ENCODE results near the gene HOMER3. TPM values are rescaled to one million over a fixed set of nuclear protein-coding genes. Genes with fewer than 3 reads are reported as not detected.

The HOMER3 gene
- total and polyA plus RNA-seq, 2 donors (not counting 3 experiments of a cell fraction or from before 2014, with no cell fraction given): 139 to 184 TPM

GRCh38 chr19:18989316-18989715, 48.3 kb upstream of the HOMER3 start:
- DNase-seq (ENCODE audit: low read depth, low spot score) (no peak), FAIRE-seq (no peak)
- peaks cover 10 to 12% of the 10 kb centered on the region in 2 experiments for H3K36me3 ChIP-seq (ENCODE audit: control insufficient read depth in 2 of 2, extremely low read depth in 1 of 2, insufficient read depth in 2 of 2, low read length in 2 of 2)
- H3K9me3 ChIP-seq (replicated peaks; ENCODE audit: control insufficient read depth, insufficient read depth, low read length): no peaks in the 10 kb centered on the region
- dilution Hi-C loops (cut with MboI; ENCODE audit: extremely low pct_ligation_motif_present, low sequenced_read_pairs): no loop called here
- H3K27ac ChIP-seq (ENCODE audit: insufficient read depth, low read depth, low read length): no peak overlapping the region
- H3K79me2 ChIP-seq (ENCODE audit: control insufficient read depth, insufficient read depth, low read length): no peaks in the 10 kb centered on the region
- intact Hi-C loops (cut with micrococcal nuclease): loop anchor here (5.0 kb wide), 2 partner anchors 122 to 142 kb away; no protein-coding TSS in a partner anchor
- CTCF ChIA-PET: interaction anchor here (1.2 kb wide), 1 partner anchor 10 kb away, joined by 4 read pairs; no protein-coding TSS in a partner anchor
- BruUV-seq (replicated peaks): no TSS peak
- POLR2A ChIA-PET: no interaction called here
- peaks cover 14% of the 10 kb centered on the region for H3K4me1 ChIP-seq (ENCODE audit: control insufficient read depth, extremely low read depth, insufficient read depth, low read length)
- H2AFZ ChIP-seq (ENCODE audit: low read depth, low read length): no peak overlapping the region
- no peak overlapping the region for H3K4me2 ChIP-seq (ENCODE audit: insufficient read depth, low read length)
- H3K9ac ChIP-seq (replicated peaks; ENCODE audit: extremely low read depth, insufficient read depth, low read length): no peak overlapping the region
- no peaks in the 10 kb centered on the region for H3K9me1 ChIP-seq (replicated peaks; ENCODE audit: control insufficient read depth, extremely low read depth, insufficient read depth, low read length)
- H4K20me1 ChIP-seq (replicated peaks; ENCODE audit: control insufficient read depth, extremely low read depth, insufficient read depth, low read length): no peaks in the 10 kb centered on the region
- H3K4me3 ChIP-seq (replicated peaks in 1 of 3; ENCODE audit: insufficient read depth in 1 of 3, low read depth in 1 of 3, low read length in 3 of 3): no peak overlapping the region
- no peaks in the 10 kb centered on the region for H3K27me3 ChIP-seq (ENCODE audit: control insufficient read depth in 2 of 2, insufficient read depth in 2 of 2, low read length in 2 of 2)
- TF ChIP-seq POLR2A (IDR thresholded peaks at IDR 0.05; ENCODE audit: low read depth, low read length): no peak
- TF ChIP-seq EZH2 (IDR thresholded peaks at IDR 0.05; ENCODE audit: borderline replicate concordance, low read depth, low read length, severe bottlenecking): no peak
- TF ChIP-seq FOS (IDR thresholded peaks at IDR 0.05; ENCODE audit: borderline replicate concordance, insufficient read depth, low read length): no peak
- no peak for TF ChIP-seq MAX (IDR thresholded peaks at IDR 0.05; ENCODE audit: insufficient read depth, insufficient read length)
- no peak for TF ChIP-seq CTCF (IDR thresholded peaks at IDR 0.05; ENCODE audit: extremely low read depth in 1 of 2, insufficient read depth in 1 of 2, low read depth in 1 of 2, low read length in 2 of 2)
- no peak for TF ChIP-seq JUN (IDR thresholded peaks at IDR 0.05; ENCODE audit: borderline replicate concordance, insufficient read depth, insufficient read length, low read depth)
- TF ChIP-seq GATA2 (IDR thresholded peaks at IDR 0.05; ENCODE audit: insufficient read depth, insufficient read length, low read depth, low read length): no peak
- no peak for TF ChIP-seq POLR2AphosphoS5 (IDR thresholded peaks at IDR 0.05; ENCODE audit: insufficient read depth, low read depth, low read length)
- TF ChIP-seq MYC (IDR thresholded peaks at IDR 0.05; ENCODE audit: low read depth, low read length): no peak

All from endothelial cell of umbilical vein (primary cell).